OCI-LY7 (cell line): ENCODE measurements around the gene ANGPTL4. TPM values are rescaled to one million over a fixed set of nuclear protein-coding genes. Genes with fewer than 3 reads are reported as not detected.
"Not testable (repeated sequence)": the region's sequence is repeated elsewhere in the genome, so short reads cannot be mapped to it uniquely, and the experiment has no call there.

ENCODE experiments used
- BruUV-seq: library from RNA; stranded (reverse); fragments of 400-500 nt; replicated peaks from 2 replicates; lab custom pipeline; 2021; lab: Mats Ljungman, UMichigan
- CTCF ChIA-PET: fragments of 300-600 bp; sonication (Branson Sonifier 250); formaldehyde crosslinking; loops from one replicate; lab custom pipeline; 2022; ENCODE audit warnings: antibody characterized with exemption; ENCODE audit not compliant: unreplicated experiment; lab: Charles Lee
- POLR2A ChIA-PET: fragments of 300-600 bp; sonication (Branson Sonifier 250); formaldehyde crosslinking; loops from one replicate; lab custom pipeline; 2022; ENCODE audit warnings: antibody characterized with exemption; lab: Charles Lee
- DNase-seq: peaks from one replicate; pipeline ENCODE4 v3.0.0-alpha.2; 2015; ENCODE audit warnings: low spot score
- H2AFZ ChIP-seq: fragments of 200-600 bp; sonication (generic), shearing (Covaris generic); 2 replicates; pipeline ENCODE4 v1.6.1; 2014; ENCODE audit warnings: mild to moderate bottlenecking, antibody characterized with exemption, low read length, moderate library complexity
- H3K27ac ChIP-seq: fragments of 200-600 bp; sonication (generic); 2 replicates; pipeline ENCODE4 v1.5.1; 2014; ENCODE audit warnings: mixed run types, low read depth, mild to moderate bottlenecking, moderate library complexity, low read length, inconsistent platforms; ENCODE audit not compliant: poor library complexity, severe bottlenecking
- H3K36me3 ChIP-seq: fragments of 200-600 bp; sonication (generic); 2 replicates; pipeline ENCODE4 v1.6.1; 2014; ENCODE audit warnings: mild to moderate bottlenecking, antibody characterized with exemption, low read length, moderate library complexity, mixed read lengths; ENCODE audit not compliant: insufficient read depth
- H3K4me1 ChIP-seq: fragments of 200-600 bp; sonication (generic); 2 replicates; pipeline ENCODE4 v1.5.1; 2014; ENCODE audit warnings: mild to moderate bottlenecking, low read length; ENCODE audit not compliant: insufficient read depth, poor library complexity, severe bottlenecking
- H3K4me2 ChIP-seq: fragments of 200-600 bp; sonication (generic); 2 replicates; pipeline ENCODE4 v1.6.1; 2014; ENCODE audit warnings: mild to moderate bottlenecking, low read length
- H3K4me3 ChIP-seq: fragments of 200-600 bp; sonication (generic); 2 replicates; pipeline ENCODE4 v1.5.1; 2014; ENCODE audit warnings: mild to moderate bottlenecking, low read depth, low read length; ENCODE audit not compliant: poor library complexity, severe bottlenecking
- H3K79me2 ChIP-seq: fragments of 200-600 bp; sonication (generic); 2 replicates; pipeline ENCODE4 v1.6.1; 2016; ENCODE audit warnings: low read depth, mild to moderate bottlenecking, low read length, moderate library complexity, mixed read lengths; ENCODE audit not compliant: insufficient read depth
- H3K9me2 ChIP-seq: fragments of 200-600 bp; sonication (generic); 2 replicates; pipeline ENCODE4 v1.6.1; 2016; ENCODE audit warnings: mild to moderate bottlenecking, low read length, mixed read lengths; ENCODE audit not compliant: insufficient read depth
- H3K9me3 ChIP-seq: fragments of 200-600 bp; sonication (generic); 2 replicates; pipeline ENCODE4 v1.6.1; 2014; ENCODE audit warnings: mild to moderate bottlenecking, mixed run types, low read length, mixed read lengths
- H4K20me1 ChIP-seq: fragments of 200-600 bp; sonication (generic); 2 replicates; pipeline ENCODE4 v1.6.1; 2014; ENCODE audit warnings: mild to moderate bottlenecking, antibody characterized with exemption, low read length, moderate library complexity, mixed read lengths; ENCODE audit not compliant: insufficient read depth
- EZH2phosphoT487 ChIP-seq: fragments of 200-600 bp; sonication (generic); IDR thresholded peaks from 2 replicates; pipeline ENCODE4 v1.6.1; 2018; ENCODE audit warnings: low read depth, borderline replicate concordance, mild to moderate bottlenecking, mixed run types, antibody characterized with exemption, low read length, moderate library complexity, mixed read lengths
- intact Hi-C: fragments of 100-400 bp; cut with micrococcal nuclease; formaldehyde crosslinking; loops from one replicate; pipeline ENCODE4 v1.10.0; 2022; ENCODE audit not compliant: unreplicated experiment
- total RNA-seq, 2 experiments: library from RNA; depleted of rRNA in 1 of 2; stranded (reverse); fragments of >200 nt in 1 of 2; shearing (Covaris generic) in 1 of 2; gene quantifications; 2 replicates each; pipeline ENCODE4 v1.2.3, GENCODE V29; 2014 to 2022
- TF ChIP-seq, protein P1 (sequence below): fragments of 200-600 bp; sonication (generic); conservative IDR thresholded peaks from 2 replicates; pipeline ENCODE4 v1.5.1; 2014; ENCODE audit warnings: mild to moderate bottlenecking, antibody characterized with exemption, low read length, moderate library complexity, mixed read lengths

The ANGPTL4 gene
- total RNA-seq, 2 experiments from 2014 or later, result not detected

DNA sequence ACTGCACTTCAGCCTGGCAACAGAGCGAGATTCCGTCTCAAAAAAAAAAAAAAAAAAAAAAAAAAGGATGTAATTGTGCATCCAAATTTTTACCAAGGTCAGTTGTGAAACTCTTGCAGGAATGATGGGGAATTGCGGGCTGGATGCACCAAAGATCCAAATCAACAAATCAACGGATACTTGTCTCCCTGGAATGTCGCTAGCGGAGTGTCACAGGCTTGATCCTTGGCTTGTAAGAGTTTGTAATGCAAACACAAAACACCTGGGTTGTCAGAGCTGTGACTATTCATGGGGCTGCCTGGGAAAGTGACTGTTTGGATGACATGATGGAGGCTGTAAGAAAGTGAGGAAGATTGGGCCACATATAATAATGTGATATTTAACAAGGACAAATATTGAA, 25.1 kb upstream of the ANGPTL4 start:
- TF ChIP-seq, protein P1, sequence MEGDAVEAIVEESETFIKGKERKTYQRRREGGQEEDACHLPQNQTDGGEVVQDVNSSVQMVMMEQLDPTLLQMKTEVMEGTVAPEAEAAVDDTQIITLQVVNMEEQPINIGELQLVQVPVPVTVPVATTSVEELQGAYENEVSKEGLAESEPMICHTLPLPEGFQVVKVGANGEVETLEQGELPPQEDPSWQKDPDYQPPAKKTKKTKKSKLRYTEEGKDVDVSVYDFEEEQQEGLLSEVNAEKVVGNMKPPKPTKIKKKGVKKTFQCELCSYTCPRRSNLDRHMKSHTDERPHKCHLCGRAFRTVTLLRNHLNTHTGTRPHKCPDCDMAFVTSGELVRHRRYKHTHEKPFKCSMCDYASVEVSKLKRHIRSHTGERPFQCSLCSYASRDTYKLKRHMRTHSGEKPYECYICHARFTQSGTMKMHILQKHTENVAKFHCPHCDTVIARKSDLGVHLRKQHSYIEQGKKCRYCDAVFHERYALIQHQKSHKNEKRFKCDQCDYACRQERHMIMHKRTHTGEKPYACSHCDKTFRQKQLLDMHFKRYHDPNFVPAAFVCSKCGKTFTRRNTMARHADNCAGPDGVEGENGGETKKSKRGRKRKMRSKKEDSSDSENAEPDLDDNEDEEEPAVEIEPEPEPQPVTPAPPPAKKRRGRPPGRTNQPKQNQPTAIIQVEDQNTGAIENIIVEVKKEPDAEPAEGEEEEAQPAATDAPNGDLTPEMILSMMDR, result no peak
- no peak for TF ChIP-seq EZH2phosphoT487
- no TSS peak for BruUV-seq
- CTCF ChIA-PET, result no interaction called here

DNA sequence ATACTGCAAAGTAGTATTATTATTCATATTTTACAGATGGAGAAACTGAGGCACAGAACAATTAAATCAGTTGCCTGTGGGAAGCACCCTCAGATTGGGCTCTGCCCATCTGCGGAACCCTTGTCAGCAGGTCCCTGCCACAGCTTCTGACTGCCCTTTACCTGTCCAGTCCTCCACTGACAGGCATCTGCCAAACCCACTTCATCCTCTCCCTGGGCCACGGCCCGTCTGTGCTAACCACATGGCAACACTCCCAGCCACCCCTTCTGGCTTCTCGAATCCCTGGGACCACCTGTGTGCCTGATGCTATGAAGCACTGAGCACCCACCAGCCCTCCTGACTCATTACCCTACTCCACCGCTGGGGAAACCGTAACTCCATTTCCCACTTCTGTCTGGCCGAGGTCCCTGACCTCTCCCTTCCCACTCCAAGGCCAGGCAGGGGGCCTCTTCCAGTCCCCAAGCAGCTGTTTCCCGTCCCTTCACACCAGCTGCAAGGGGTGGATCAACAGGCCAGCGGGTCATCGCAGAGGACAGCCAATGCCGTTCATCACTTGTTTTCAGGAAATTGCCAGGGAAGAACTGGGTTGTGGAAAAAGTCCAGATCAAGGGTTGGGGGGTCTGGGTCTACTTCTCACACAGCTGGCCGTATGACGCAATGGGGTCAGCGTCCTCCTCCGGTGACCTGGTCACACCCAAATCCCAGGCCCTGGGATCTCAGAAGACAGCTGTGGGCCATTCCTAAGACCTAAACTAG, 23.4 kb upstream of the ANGPTL4 start:
- no peaks in the 10 kb centered on the region for H3K9me2 ChIP-seq
- no peaks in the 10 kb centered on the region for H3K9me3 ChIP-seq
- no peak for DNase-seq
- TF ChIP-seq, protein P1, result no peak
- no peak overlapping the region for H3K27ac ChIP-seq
- no peak overlapping the region for H3K4me3 ChIP-seq
- H3K4me1 ChIP-seq, result peaks cover 5% of the 10 kb centered on the region
- H4K20me1 ChIP-seq, result no peaks in the 10 kb centered on the region
- ChIA-PET CTCF (no interaction called here), POLR2A (no interaction called here)
- no peaks in the 10 kb centered on the region for H3K36me3 ChIP-seq
- no peak overlapping the region for H2AFZ ChIP-seq
- intact Hi-C loops, result no loop called here
- no peaks in the 10 kb centered on the region for H3K79me2 ChIP-seq
- no peak overlapping the region for H3K4me2 ChIP-seq
- no TSS peak for BruUV-seq

More for the DNA sequence above, 25.1 kb upstream of the ANGPTL4 start:
- Histone ChIP-seq H3K9me2 (no peaks in the 10 kb centered on the region), H4K20me1 (no peaks in the 10 kb centered on the region), H3K4me2 (no peak overlapping the region), H3K9me3 (no peaks in the 10 kb centered on the region), H3K4me1 (peaks cover 5% of the 10 kb centered on the region), H2AFZ (no peak overlapping the region), H3K27ac (no peak overlapping the region), H3K79me2 (no peaks in the 10 kb centered on the region), H3K4me3 (no peak overlapping the region), H3K36me3 (no peaks in the 10 kb centered on the region)
- intact Hi-C loops, result no loop called here
- DNase-seq, result no peak
- POLR2A ChIA-PET, result no interaction called here

DNA sequence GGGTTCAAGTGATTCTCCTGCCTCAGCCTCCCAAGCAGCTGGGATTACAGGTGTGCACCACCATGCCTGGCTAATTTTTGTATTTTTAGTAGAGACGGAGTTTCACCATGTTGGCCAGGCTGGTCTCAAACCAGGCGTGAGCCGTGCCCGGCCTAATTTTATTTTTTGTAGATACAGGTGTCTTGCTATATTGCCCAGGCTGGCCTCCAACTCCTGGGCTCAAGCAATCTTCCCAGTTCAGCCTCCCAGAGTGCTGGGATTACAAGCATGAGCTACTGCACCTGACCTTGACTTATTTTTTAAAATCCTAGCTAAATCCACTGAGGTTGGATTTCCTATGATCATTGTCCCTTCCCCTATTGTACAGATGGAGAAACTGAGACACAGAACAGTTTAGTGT, 22.5 kb upstream of the ANGPTL4 start:
- H3K4me2 ChIP-seq, H3K36me3 ChIP-seq, H4K20me1 ChIP-seq, H3K4me3 ChIP-seq, H3K9me3 ChIP-seq, H2AFZ ChIP-seq, H3K79me2 ChIP-seq, BruUV-seq, H3K4me1 ChIP-seq, H3K9me2 ChIP-seq, CTCF ChIA-PET, DNase-seq, intact Hi-C loops, H3K27ac ChIP-seq: not testable (repeated sequence)
- POLR2A ChIA-PET, result interaction anchor here (1.1 kb wide), 1 partner anchor 49 kb away, joined by 5 read pairs; the partner anchor contains the start of gene RAB11B
